Measurements from ENCODE around the gene USP32. TPM values are rescaled to one million over a fixed set of nuclear protein-coding genes. Genes with fewer than 3 reads are reported as not detected.

Gene USP32
- total and polyA plus RNA-seq, 10 of the 15 experiments (the other 5 are each of a cell fraction or from before 2014, with no cell fraction given): 7.8 to 37.3 (median 25.5) TPM

GRCh38 chr17:60326702-60327101, 65.2 kb downstream of the USP32 start:
- H3K4me2 ChIP-seq (ENCODE audit: control insufficient read depth, insufficient read depth): no peak overlapping the region
- ChIA-PET SMC1A (ENCODE audit: uncharacterized antibody, unreplicated experiment) (no interaction called here), CTCF (interaction anchor here (0.8 kb wide), 1 partner anchor 64 kb away, joined by 5 read pairs; no protein-coding TSS in a partner anchor), POLR2A (interaction anchor here (1.0 kb wide), 1 partner anchor 46 kb away, joined by 6 read pairs; no protein-coding TSS in a partner anchor), RAD21 (ENCODE audit: unreplicated experiment) (no interaction called here)
- WGBS (ENCODE audit: insufficient coverage, insufficient replicate concordance, low lambda C conversion rate, missing lambda C conversion rate): 95% methylated on average over 2 of the region's 2 CpGs
- FAIRE-seq: no peak
- peaks cover 8% of the 10 kb centered on the region; the same call in 2 of the 3 replicates for H3K9me3 ChIP-seq (replicated peaks; ENCODE audit: control insufficient read depth, insufficient read depth, low read length)
- H3K27ac ChIP-seq (ENCODE audit: control insufficient read depth, insufficient read depth): no peak overlapping the region
- no peak for DNase-seq (ENCODE audit: low read depth, low spot score)
- no peak for TF ChIP-seq DPF2 (IDR thresholded peaks at IDR 0.05)
- no peak for TF ChIP-seq SMAD1 (IDR thresholded peaks at IDR 0.05; ENCODE audit: low read depth, partially characterized antibody)
- no peak for TF ChIP-seq NFYB (IDR thresholded peaks at IDR 0.05; ENCODE audit: insufficient read depth, low read depth, low read length)
- no peak for TF ChIP-seq IRF3 (IDR thresholded peaks at IDR 0.05)
- TF ChIP-seq EP300 (IDR thresholded peaks at IDR 0.05; ENCODE audit: borderline replicate concordance in 1 of 2, control insufficient read depth in 1 of 2, low read depth in 2 of 2, low read length in 2 of 2): no peak
- TF ChIP-seq TAF1 (IDR thresholded peaks at IDR 0.05; ENCODE audit: borderline replicate concordance, low read depth, low read length): no peak
- TF ChIP-seq HSF1 (IDR thresholded peaks at IDR 0.05; ENCODE audit: low read depth, low read length): no peak
- TF ChIP-seq, protein P1, sequence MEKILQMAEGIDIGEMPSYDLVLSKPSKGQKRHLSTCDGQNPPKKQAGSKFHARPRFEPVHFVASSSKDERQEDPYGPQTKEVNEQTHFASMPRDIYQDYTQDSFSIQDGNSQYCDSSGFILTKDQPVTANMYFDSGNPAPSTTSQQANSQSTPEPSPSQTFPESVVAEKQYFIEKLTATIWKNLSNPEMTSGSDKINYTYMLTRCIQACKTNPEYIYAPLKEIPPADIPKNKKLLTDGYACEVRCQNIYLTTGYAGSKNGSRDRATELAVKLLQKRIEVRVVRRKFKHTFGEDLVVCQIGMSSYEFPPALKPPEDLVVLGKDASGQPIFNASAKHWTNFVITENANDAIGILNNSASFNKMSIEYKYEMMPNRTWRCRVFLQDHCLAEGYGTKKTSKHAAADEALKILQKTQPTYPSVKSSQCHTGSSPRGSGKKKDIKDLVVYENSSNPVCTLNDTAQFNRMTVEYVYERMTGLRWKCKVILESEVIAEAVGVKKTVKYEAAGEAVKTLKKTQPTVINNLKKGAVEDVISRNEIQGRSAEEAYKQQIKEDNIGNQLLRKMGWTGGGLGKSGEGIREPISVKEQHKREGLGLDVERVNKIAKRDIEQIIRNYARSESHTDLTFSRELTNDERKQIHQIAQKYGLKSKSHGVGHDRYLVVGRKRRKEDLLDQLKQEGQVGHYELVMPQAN (conservative IDR thresholded peaks at IDR 0.05): no peak
- TF ChIP-seq E4F1 (IDR thresholded peaks at IDR 0.05; ENCODE audit: borderline replicate concordance, partially characterized antibody): no peak
- TF ChIP-seq BCL11A (IDR thresholded peaks at IDR 0.05; ENCODE audit: low read depth, low read length): no peak
- TF ChIP-seq, protein P2, sequence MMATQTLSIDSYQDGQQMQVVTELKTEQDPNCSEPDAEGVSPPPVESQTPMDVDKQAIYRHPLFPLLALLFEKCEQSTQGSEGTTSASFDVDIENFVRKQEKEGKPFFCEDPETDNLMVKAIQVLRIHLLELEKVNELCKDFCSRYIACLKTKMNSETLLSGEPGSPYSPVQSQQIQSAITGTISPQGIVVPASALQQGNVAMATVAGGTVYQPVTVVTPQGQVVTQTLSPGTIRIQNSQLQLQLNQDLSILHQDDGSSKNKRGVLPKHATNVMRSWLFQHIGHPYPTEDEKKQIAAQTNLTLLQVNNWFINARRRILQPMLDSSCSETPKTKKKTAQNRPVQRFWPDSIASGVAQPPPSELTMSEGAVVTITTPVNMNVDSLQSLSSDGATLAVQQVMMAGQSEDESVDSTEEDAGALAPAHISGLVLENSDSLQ (IDR thresholded peaks at IDR 0.05): no peak
- TF ChIP-seq MTA3 (IDR thresholded peaks at IDR 0.05; ENCODE audit: borderline replicate concordance, low read length): no peak
- TF ChIP-seq TCF12 (IDR thresholded peaks at IDR 0.05; ENCODE audit: low read depth, low read length): no peak
- TF ChIP-seq KLF5 (IDR thresholded peaks at IDR 0.05; ENCODE audit: partially characterized antibody): no peak
- ATAC-seq: no peak
- in situ Hi-C loops (cut with MboI) (no loop called here), intact Hi-C loops (cut with micrococcal nuclease; ENCODE audit: unreplicated experiment) (no loop called here)
- no peaks in the 10 kb centered on the region; the same call in 1 of the 2 replicates for H3K4me1 ChIP-seq (ENCODE audit: control insufficient read depth, insufficient read depth, low read length)
- H3K27me3 ChIP-seq (replicated peaks in 1 of 2; ENCODE audit: control insufficient read depth in 2 of 2, insufficient read depth in 2 of 2, low read length in 1 of 2): no peaks in the 10 kb centered on the region
- no peak overlapping the region for H3K9ac ChIP-seq (ENCODE audit: control insufficient read depth, insufficient read depth, low read length)
- no TSS peak for BruUV-seq (replicated peaks)
- no peaks in the 10 kb centered on the region for H4K20me1 ChIP-seq (ENCODE audit: control insufficient read depth, insufficient read depth)
- peaks cover 4% of the 10 kb centered on the region for H3K79me2 ChIP-seq (ENCODE audit: control insufficient read depth, insufficient read depth, low read length)
- H3K4me3 ChIP-seq: no peak overlapping the region
- peaks cover 5 to 6% of the 10 kb centered on the region in 2 experiments; a peak in 3 of 4 replicates for H3K36me3 ChIP-seq (ENCODE audit: control insufficient read depth in 2 of 2, insufficient read depth in 2 of 2, low read length in 1 of 2)
- H2AFZ ChIP-seq (ENCODE audit: control insufficient read depth, low read depth, low read length): no peak overlapping the region

Data from GM12878 (cell line).